ENCODE data around the gene STX5. TPM values are rescaled to one million over a fixed set of nuclear protein-coding genes. Genes with fewer than 3 reads are reported as not detected.
A peak's percentile ranks its signal among the peaks of the same experiment; 100 is the strongest.

STX5 gene, protein sequence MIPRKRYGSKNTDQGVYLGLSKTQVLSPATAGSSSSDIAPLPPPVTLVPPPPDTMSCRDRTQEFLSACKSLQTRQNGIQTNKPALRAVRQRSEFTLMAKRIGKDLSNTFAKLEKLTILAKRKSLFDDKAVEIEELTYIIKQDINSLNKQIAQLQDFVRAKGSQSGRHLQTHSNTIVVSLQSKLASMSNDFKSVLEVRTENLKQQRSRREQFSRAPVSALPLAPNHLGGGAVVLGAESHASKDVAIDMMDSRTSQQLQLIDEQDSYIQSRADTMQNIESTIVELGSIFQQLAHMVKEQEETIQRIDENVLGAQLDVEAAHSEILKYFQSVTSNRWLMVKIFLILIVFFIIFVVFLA
- total RNA-seq, result 10 to 100 TPM; 27.1 to 56.1 (median 38.4) TPM

DNA sequence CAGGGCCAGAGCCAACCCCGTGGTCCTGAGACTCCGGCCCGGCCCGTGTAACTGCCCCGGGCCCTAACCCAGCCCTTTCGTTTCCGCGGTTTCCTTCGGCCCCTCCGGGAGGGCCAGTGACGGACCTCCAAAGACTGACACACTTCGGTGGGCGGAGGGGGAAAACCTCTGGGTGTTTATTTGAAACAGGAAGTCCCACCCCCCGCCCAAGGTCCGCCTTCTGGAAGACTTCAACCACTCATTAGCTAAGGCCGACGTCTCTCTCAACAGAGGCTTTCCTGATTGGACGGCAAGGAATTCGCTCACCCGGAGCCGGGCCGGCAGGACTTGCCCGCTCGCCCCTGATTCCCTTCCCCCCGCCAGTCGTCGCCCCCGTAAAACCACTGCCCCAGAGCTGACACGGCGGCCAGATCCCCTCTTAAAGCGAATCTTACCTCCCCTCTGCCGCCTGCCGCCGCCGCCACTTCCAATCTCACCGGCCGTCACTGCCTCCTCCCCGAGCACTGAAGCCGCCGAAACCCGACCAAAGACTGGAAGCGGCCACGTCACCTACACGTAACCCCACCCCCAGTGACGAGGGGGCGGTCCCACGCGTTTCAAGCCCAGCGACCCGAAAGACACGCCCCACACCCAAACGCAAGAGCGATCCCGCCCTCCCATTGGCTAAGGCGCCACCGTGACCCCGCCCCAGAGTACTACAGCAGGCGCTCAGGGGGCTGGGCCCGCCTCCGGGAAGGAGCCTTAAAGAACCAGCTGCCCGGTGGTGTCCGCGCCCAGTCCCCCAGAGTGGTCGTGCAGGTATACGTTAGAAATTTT is at the start of gene STX5:
Gene STX5, minus strand, starts transcription at position 532 of the 816 bp plus-strand sequence. CDS start 808 bp downstream, outside the sequence.
- H3K9me3 ChIP-seq, result no peaks in the 10 kb centered on the region
- peaks cover 0 to 38% (median 0%) of the 10 kb centered on the region in 3 donors for H3K36me3 ChIP-seq
- H3K4me3 ChIP-seq, result peak within 1 kb of the TSS; percentile 65 to 99 (median 86)
- H3K27ac ChIP-seq, result peak within 1 kb of the TSS; percentile 86 to 100 (median 98)
- TF ChIP-seq POLR2A (IDR thresholded peaks at IDR 0.05), result peak; percentile 76 to 94
- TF ChIP-seq, protein P1, sequence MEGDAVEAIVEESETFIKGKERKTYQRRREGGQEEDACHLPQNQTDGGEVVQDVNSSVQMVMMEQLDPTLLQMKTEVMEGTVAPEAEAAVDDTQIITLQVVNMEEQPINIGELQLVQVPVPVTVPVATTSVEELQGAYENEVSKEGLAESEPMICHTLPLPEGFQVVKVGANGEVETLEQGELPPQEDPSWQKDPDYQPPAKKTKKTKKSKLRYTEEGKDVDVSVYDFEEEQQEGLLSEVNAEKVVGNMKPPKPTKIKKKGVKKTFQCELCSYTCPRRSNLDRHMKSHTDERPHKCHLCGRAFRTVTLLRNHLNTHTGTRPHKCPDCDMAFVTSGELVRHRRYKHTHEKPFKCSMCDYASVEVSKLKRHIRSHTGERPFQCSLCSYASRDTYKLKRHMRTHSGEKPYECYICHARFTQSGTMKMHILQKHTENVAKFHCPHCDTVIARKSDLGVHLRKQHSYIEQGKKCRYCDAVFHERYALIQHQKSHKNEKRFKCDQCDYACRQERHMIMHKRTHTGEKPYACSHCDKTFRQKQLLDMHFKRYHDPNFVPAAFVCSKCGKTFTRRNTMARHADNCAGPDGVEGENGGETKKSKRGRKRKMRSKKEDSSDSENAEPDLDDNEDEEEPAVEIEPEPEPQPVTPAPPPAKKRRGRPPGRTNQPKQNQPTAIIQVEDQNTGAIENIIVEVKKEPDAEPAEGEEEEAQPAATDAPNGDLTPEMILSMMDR (IDR thresholded peaks at IDR 0.05), result no peak
- DNase-seq, result peak; percentile 100
- H3K27me3 ChIP-seq, result no peaks in the 10 kb centered on the region
- H3K4me1 ChIP-seq, result peaks cover 0 to 46% (median 13%) of the 10 kb centered on the region in 4 donors

DNA sequence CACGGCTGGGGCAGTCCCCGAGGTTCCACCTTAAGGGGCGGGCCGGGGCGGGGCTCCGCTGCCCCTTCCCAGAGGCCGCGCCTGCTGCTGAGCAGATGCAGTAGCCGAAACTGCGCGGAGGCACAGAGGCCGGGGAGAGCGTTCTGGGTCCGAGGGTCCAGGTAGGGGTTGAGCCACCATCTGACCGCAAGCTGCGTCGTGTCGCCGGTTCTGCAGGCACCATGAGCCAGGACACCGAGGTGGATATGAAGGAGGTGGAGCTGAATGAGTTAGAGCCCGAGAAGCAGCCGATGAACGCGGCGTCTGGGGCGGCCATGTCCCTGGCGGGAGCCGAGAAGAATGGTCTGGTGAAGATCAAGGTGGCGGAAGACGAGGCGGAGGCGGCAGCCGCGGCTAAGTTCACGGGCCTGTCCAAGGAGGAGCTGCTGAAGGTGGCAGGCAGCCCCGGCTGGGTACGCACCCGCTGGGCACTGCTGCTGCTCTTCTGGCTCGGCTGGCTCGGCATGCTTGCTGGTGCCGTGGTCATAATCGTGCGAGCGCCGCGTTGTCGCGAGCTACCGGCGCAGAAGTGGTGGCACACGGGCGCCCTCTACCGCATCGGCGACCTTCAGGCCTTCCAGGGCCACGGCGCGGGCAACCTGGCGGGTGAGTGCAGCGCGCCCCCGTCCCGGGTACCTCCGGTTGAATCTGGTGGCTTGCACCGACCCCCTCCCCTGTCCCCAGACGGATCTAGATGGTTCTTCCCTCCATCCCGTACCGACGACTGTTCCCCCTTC is 49.1 kb upstream of the STX5 start, which contains the start of gene SLC3A2:
Gene SLC3A2, plus strand, starts transcription at position 94 of the 776 bp plus-strand sequence. Its CDS starts 128 bp downstream, at position 222.
- peak; percentile 97 to 99 for TF ChIP-seq POLR2A (IDR thresholded peaks at IDR 0.05)
- TF ChIP-seq, protein P1 (IDR thresholded peaks at IDR 0.05), result peak; percentile 54 to 80 (median 69)
- no peaks in the 10 kb centered on the region for H3K9me3 ChIP-seq
- peak within 1 kb of the TSS; percentile 80 to 97 (median 90) for H3K4me3 ChIP-seq
- peaks cover 0 to 35% (median 0%) of the 10 kb centered on the region in 3 donors for H3K36me3 ChIP-seq
- H3K27me3 ChIP-seq, result no peaks in the 10 kb centered on the region
- DNase-seq, result peak; percentile 94 to 96 (median 94)
- H3K4me1 ChIP-seq, result peaks cover 0 to 50% (median 15%) of the 10 kb centered on the region in 4 donors
- peak within 1 kb of the TSS; percentile 97 to 99 (median 97) for H3K27ac ChIP-seq

DNA sequence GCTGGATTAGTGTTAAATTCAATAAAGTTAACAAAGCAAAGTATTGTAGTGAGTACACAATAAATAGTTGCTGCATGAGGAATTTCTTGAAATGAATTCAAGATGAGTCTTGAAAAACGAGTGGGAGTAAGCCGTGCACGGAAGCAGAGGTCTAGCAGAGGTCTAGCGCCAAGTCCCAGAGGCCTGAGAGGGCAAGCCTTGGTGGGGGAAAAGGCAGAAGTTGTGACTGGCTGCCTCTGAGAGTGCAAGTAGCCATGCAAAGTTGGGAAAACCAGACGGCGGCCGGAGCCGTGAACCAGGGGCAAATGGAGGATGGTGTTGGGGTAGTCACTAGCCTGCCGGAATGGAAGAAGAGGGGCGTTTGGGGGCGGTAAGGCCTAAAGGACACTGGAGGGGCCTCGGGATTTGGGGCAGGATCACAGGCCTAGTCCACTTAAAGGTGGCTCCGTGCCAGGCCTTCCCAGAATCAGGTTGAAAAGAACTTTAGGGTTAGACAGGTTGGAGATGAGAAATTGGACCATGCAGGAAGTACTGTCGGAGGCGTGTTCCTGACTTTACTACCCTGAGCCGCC is 48.5 kb upstream of the STX5 start:
- peak overlapping the region; percentile 80 to 97 (median 90) for H3K4me3 ChIP-seq
- no peaks in the 10 kb centered on the region for H3K9me3 ChIP-seq
- DNase-seq, result peak in 1 of 3 donors; percentile 37
- H3K4me1 ChIP-seq, result peaks cover 0 to 48% (median 15%) of the 10 kb centered on the region in 4 donors
- H3K36me3 ChIP-seq, result peaks cover 0 to 28% (median 0%) of the 10 kb centered on the region in 3 donors
- no peaks in the 10 kb centered on the region for H3K27me3 ChIP-seq
- H3K27ac ChIP-seq, result peak overlapping the region; percentile 97 to 99 (median 97)
- TF ChIP-seq, protein P1 (IDR thresholded peaks at IDR 0.05), result no peak
- TF ChIP-seq POLR2A (IDR thresholded peaks at IDR 0.05), result no peak

DNA sequence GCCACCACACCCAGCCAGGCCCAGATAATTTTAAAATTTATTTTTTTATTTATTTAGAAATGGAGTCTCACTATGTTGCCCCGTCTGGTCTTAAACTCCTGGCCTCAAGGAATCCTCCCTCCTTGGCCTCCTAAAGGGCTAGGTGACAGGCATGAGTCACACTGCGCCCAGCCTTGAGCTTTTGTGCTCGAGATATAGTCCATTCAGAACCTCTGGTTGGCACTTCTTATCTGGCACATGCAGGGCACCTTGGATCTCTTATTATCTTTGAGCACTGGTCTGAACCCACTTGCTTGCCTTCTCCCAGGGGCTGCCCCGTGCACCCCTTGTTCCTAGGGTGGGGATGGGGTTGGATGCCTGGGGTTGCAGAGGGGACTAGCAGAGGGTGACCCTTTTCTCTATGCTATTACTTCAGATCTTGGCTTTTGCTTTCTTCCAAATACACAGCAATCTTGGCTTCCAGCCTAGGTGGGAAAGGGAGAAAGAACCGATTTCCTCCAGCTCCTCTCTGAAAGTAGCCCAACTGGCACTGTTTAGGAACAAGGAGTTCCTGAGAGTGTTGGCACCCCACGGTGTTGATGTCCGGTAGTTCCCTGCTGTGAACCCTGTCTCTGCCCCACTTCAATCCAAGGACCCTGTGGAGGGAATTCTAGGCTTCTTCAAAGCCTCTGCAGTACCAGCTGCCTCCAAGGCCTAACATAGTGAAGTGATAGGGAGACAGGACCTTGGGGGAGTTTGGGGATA is 47.6 kb upstream of the STX5 start:
- H3K36me3 ChIP-seq, result peaks cover 0 to 19% (median 0%) of the 10 kb centered on the region in 3 donors
- H3K4me3 ChIP-seq, result no peak overlapping the region
- no peaks in the 10 kb centered on the region for H3K9me3 ChIP-seq
- no peak for DNase-seq
- TF ChIP-seq, protein P1 (IDR thresholded peaks at IDR 0.05), result no peak
- TF ChIP-seq POLR2A (IDR thresholded peaks at IDR 0.05), result no peak
- no peaks in the 10 kb centered on the region for H3K27me3 ChIP-seq
- H3K4me1 ChIP-seq, result peaks cover 0 to 40% (median 15%) of the 10 kb centered on the region in 4 donors
- peak overlapping the region; percentile 97 to 99 (median 97) for H3K27ac ChIP-seq

Data from Peyer's patch (tissue), 4 donors.